NB4 (cell line): ENCODE data around the gene AGAP1.
A peak's percentile ranks its signal among the peaks of the same experiment; 100 is the strongest.

ENCODE experiments used
- DNase-seq: peaks from one replicate; pipeline ENCODE4 v3.0.0; 2010; ENCODE audit warnings: low read depth
- H3K4me3 ChIP-seq: one replicate; pipeline ENCODE4 v1.5.1; 2011; ENCODE audit warnings: mild to moderate bottlenecking, low read depth, low read length, moderate library complexity
- MYC ChIP-seq: IDR thresholded peaks from 2 replicates; pipeline ENCODE4 v1.6.1; 2011; ENCODE audit warnings: low read depth, low read length
- POLR2A ChIP-seq: IDR thresholded peaks from 2 replicates; pipeline ENCODE4 v1.6.1; 2011; ENCODE audit warnings: mild to moderate bottlenecking; ENCODE audit not compliant: insufficient read length; ENCODE audit errors: extremely low read depth
- TF ChIP-seq, protein P1 (sequence below): IDR thresholded peaks from one replicate; pipeline ENCODE4 v1.5.1; 2012; ENCODE audit warnings: low read depth, low read length
- TF ChIP-seq, protein P2 (sequence below): IDR thresholded peaks from 2 replicates; pipeline ENCODE4 v1.6.1; 2011; ENCODE audit warnings: low read depth, low read length

The AGAP1 gene

DNA sequence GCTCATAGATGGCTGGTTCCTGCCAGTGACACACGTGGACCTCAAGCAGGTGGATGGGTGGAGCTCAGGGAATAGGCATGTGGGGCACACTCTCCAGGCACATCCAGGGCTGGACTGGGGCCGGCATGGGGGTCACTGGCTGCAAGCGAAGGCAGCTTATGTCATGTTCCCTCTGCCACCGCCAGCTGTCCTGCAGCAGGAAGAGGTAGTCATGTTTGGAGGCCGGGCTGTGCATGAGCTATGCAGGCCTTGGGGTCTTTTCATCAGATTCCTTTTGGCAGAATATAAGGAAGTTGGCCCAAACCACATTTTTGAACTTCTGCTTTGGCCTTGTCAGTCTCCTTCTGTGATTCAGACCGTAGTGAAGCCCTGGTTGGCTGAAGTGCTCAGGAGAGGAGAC lies 61.5 kb downstream of the AGAP1 start:
- DNase-seq, result peak; percentile 84
- H3K4me3 ChIP-seq, result no peak overlapping the region
- TF ChIP-seq, protein P1, sequence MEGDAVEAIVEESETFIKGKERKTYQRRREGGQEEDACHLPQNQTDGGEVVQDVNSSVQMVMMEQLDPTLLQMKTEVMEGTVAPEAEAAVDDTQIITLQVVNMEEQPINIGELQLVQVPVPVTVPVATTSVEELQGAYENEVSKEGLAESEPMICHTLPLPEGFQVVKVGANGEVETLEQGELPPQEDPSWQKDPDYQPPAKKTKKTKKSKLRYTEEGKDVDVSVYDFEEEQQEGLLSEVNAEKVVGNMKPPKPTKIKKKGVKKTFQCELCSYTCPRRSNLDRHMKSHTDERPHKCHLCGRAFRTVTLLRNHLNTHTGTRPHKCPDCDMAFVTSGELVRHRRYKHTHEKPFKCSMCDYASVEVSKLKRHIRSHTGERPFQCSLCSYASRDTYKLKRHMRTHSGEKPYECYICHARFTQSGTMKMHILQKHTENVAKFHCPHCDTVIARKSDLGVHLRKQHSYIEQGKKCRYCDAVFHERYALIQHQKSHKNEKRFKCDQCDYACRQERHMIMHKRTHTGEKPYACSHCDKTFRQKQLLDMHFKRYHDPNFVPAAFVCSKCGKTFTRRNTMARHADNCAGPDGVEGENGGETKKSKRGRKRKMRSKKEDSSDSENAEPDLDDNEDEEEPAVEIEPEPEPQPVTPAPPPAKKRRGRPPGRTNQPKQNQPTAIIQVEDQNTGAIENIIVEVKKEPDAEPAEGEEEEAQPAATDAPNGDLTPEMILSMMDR, result no peak
- TF ChIP-seq MYC, result no peak
- TF ChIP-seq, protein P2, sequence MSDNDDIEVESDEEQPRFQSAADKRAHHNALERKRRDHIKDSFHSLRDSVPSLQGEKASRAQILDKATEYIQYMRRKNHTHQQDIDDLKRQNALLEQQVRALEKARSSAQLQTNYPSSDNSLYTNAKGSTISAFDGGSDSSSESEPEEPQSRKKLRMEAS, result no peak

DNA sequence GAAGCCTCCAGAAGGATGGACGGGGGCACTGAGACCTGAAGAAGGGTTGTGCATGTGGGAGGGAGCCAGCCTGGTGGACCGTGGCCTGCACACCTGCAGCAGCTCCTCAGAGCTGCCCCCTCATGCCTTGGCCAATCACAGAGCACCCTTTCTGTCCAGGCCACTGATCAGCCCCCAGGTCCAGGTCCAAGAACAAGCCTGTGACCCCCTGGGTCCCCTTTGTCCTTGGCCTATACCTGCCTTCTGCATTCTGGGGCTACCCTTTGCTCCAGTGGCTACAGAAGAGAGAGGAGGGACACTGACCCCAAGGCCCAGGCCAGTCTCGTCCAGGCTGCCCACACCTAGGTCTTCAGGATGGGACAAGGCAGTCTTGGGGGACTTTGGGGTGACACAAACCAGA lies 62.2 kb downstream of the AGAP1 start:
- H3K4me3 ChIP-seq, result no peak overlapping the region
- no peak for DNase-seq
- TF ChIP-seq MYC (no peak), POLR2A (no peak)
- TF ChIP-seq, protein P1, result no peak
- TF ChIP-seq, protein P2, result no peak

DNA sequence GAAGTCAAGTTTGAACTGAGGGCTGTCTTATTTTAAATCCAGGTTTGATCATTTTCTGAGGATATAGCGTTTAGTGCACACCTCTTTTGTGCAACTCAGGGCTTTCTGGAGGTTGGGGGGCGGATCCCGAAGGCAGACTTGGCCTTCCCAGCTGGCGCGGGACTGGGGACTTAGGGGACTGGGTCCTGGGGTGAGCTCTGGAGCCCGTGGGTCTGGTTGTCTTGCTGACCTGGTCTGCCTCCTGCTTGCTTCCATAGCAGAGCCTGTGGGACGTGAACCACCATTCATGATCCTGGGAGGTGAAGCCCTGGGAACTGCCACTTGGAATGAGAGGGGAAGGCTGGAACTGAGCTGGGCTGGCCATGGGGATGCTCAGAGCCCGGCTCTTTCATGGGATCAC lies 63.1 kb downstream of the AGAP1 start:
- H3K4me3 ChIP-seq, result no peak overlapping the region
- DNase-seq, result no peak
- TF ChIP-seq MYC, result no peak
- TF ChIP-seq POLR2A, result no peak
- TF ChIP-seq, protein P1, result no peak
- TF ChIP-seq, protein P2, result no peak

DNA sequence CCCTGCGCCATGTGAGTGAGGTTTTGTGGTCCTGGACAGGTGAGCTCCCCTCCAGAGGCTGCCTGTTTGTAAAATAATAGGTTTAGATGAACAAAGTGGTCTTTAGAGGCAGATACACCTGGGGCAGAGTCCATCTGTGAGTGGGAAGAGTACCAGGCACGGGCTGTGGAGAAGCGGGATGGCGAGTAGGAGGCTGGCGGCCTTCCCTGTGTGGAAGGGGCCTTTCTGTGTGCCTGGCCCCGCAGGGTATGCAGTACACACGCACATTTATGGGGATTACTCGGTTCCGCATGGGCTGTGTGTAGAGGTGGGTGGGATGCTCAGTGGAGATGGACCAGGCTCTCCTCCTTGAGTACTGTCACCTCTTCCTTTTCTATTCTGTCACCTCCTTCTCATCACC lies 64.1 kb downstream of the AGAP1 start:
- DNase-seq, result no peak
- TF ChIP-seq, protein P1, result no peak
- TF ChIP-seq MYC, result no peak
- TF ChIP-seq, protein P2, result no peak
- no peak for TF ChIP-seq POLR2A
- no peak overlapping the region for H3K4me3 ChIP-seq

DNA sequence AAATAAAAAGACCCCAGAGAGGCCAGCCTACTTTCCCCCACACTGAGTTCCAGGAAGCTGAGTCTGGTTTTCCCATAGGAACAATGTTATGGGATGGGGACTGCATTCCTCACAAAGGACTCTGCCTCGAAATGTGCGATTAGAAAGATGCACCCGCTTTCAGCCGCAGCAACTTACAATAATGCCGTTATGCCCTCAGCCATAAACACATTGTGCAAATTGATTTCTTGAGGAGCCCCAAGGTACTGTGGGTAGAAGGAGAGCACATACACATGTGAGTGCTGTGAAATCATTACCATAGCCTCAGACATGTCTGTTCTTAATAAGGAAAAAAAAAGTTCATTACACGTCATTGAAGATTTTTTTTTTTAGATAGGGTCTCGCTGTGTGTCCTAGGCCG lies 64.7 kb downstream of the AGAP1 start:
- TF ChIP-seq, protein P1, result no peak
- TF ChIP-seq POLR2A (no peak), MYC (no peak)
- TF ChIP-seq, protein P2, result no peak
- no peak for DNase-seq
- no peak overlapping the region for H3K4me3 ChIP-seq

DNA sequence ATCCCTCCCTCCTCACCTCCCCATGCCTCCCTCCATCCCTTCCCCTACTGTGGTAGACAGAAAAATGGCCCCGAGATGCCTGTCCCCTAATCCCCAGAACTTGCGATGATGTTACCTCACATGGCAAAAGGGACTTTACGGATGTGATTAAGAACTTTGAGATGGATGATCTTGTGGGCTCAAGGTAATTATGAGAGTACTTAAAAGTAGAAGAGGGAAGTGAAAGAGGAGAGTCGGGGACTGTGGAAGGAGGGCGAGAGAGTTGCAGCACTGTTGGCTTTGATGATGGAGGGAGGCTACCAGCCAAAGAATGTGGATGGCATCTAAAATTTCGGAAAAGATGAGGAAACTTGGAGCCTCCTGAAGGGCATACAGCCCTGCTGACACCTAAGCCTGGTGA lies 66.5 kb downstream of the AGAP1 start:
- TF ChIP-seq, protein P1, result no peak
- TF ChIP-seq, protein P2, result no peak
- TF ChIP-seq MYC (no peak), POLR2A (no peak)
- no peak overlapping the region for H3K4me3 ChIP-seq
- no peak for DNase-seq
